WI38 (cell line): ENCODE results near the gene AP3S1.

Experiments
- H3K4me3 ChIP-seq: 2 replicates; pipeline ENCODE4 v1.5.1; 2011; ENCODE audit warnings: low read depth, mild to moderate bottlenecking, control low read depth, low read length
- CTCF ChIP-seq: IDR thresholded peaks from 2 replicates; pipeline ENCODE4 v1.5.1; 2012; ENCODE audit warnings: low read depth, mild to moderate bottlenecking, control low read depth, low read length

The AP3S1 gene

DNA sequence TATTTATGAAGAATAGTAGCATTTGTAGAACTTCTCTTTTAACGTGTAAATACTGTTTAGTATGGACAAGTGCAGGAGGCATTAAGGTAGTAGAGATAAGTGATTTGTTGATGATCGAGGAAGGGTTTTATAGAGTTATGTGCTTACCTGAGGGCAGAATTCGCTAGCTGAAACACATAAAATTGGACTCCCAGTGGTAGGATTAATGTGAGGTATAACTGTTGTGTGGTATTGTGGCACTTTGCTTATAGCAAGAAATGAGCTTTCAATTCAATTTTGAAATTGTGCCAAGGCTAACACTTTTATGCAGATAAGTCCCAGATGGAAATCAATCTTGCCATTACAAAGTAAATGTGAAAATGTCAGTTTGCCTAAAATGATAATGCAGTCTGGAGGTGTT lies 1.2 kb downstream of the AP3S1 start:
- H3K4me3 ChIP-seq: peak overlapping the region; percentile 91
- TF ChIP-seq CTCF: no peak

- peak overlapping the region; percentile 91 for H3K4me3 ChIP-seq
- no peak for TF ChIP-seq CTCF
Observed at GRCh38 chr5:115843444-115844130, 1.9 kb downstream of the AP3S1 start.

- TF ChIP-seq CTCF: no peak
Observed at GRCh38 chr5:115844321-115844817, 2.6 kb downstream of the AP3S1 start.

DNA sequence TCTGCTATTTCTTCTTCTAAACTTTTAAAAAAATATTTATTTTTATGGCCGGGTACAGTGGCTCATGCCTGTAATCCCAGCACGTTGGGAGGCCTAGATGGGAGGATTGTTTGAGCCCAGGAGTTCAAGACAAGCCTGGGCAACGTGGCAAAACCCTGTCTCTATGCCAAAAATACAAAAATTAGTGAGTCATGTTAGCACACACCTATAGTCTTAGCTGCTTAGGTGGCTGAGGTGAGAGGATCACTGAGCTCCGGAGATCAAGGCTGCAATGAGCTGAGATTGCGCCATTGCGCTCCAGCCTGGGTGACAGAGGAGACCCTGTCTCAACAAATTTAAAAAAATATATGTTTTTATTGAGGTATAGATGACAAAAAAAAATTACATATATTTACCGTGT lies 5.6 kb downstream of the AP3S1 start:
- H3K4me3 ChIP-seq: no peak overlapping the region
- TF ChIP-seq CTCF: no peak

More at GRCh38 chr5:115844321-115844817, 2.6 kb downstream of the AP3S1 start:
- no peak overlapping the region for H3K4me3 ChIP-seq

- H3K4me3 ChIP-seq: no peak overlapping the region
Observed at GRCh38 chr5:115849258-115849798, 7.6 kb downstream of the AP3S1 start.

DNA sequence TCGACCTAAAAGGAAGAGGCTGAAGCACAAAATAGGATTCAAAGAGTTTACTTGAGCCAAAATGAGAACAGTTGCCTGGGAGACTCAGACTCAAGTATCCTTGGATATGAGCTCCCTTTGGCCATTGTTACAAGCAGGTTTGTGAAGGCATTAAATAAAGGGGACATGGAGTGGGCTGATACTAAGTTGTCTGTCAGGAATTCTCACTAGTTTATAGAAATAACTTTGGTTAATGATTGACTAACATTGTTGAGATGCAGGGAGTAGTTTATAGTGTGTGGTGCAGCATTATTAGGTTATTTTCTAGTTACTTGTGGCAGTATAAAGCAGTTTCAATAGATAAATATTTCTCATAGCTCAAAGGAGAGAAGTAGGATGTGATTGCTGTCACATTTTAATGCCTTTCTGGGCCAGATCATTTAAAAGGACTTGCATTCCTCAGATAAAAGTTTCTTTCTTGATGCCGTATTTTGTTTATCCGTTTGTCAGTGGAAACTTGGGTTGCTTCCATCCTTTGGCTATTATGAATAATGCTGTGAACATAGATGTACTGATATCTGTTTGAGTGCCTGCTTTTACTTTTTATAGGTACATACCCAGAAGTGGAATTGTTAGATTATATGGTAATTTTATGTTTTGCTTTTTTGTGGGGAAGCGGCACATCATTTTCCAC lies 9.1 kb downstream of the AP3S1 start:
- H3K4me3 ChIP-seq: no peak overlapping the region
- no peak for TF ChIP-seq CTCF

More at GRCh38 chr5:115849258-115849798, 7.6 kb downstream of the AP3S1 start:
- no peak for TF ChIP-seq CTCF

DNA sequence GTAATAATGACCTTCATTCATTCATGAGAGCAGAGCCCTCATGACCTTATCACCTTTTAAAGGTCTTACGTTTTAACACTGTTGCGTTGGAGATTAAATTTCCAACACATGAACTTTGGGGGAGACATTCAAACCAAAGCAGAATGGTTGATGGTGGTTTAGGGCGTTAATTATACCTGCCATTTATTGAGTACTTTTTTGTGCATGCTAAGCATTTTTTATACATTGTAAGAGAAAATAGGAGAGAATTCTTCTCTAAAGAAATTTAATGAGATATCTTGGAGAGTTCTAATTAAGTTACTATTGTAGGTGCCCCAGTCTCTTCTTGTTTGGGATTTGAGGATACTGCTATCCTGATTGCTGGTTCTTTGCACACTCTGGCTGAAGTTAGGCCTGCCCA lies 12.4 kb downstream of the AP3S1 start:
- no peak overlapping the region for H3K4me3 ChIP-seq
- TF ChIP-seq CTCF: no peak
